Natural killer cell (primary cell): ENCODE measurements around the gene VASH2. TPM values are rescaled to one million over a fixed set of nuclear protein-coding genes. Genes with fewer than 3 reads are reported as not detected.
A peak's percentile ranks its signal among the peaks of the same experiment; 100 is the strongest.

Experiments used
- ATAC-seq, 3 donors: fragments of 150-1000 bp in 2 of 3; fragments of 200-7000 bp in 1 of 3; cut with Tn5 transposase; 1 replicate in 1 of 3; 2 replicates in 2 of 3; pipeline ENCODE4 v1.10.0; 2021; ENCODE audit warnings: mild to moderate bottlenecking in 2 of 3, moderate library complexity in 2 of 3
- DNase-seq, 2 donors: peaks; one replicate each; pipeline versions ENCODE4 v3.0.0 to v3.0.0-alpha.2; 2013 to 2021; ENCODE audit warnings: mixed read lengths in 1 of 2
- H3K27ac ChIP-seq: one replicate; pipeline ENCODE4 v1.5.1; 2013; ENCODE audit warnings: mild to moderate bottlenecking, low read length
- H3K27me3 ChIP-seq: one replicate; pipeline ENCODE4 v1.6.1; 2013; ENCODE audit warnings: low read length; ENCODE audit not compliant: control insufficient read depth, insufficient read depth
- H3K36me3 ChIP-seq: one replicate; pipeline ENCODE4 v1.6.1; 2013; ENCODE audit warnings: low read length; ENCODE audit not compliant: control insufficient read depth, insufficient read depth
- H3K4me1 ChIP-seq: one replicate; pipeline ENCODE4 v1.6.1; 2013; ENCODE audit warnings: low read length; ENCODE audit not compliant: control insufficient read depth, insufficient read depth
- H3K4me3 ChIP-seq: one replicate; pipeline ENCODE4 v1.5.1; 2013; ENCODE audit warnings: low read length
- H3K9me3 ChIP-seq: one replicate; pipeline ENCODE4 v1.6.1; 2013; ENCODE audit warnings: low read length; ENCODE audit not compliant: control insufficient read depth, insufficient read depth
- H3K27ac Mint-ChIP-seq, 2 donors: one replicate each; pipeline ENCODE4 v1.8.0; 2022; ENCODE audit warnings: mild to moderate bottlenecking in 2 of 2, mixed read lengths in 2 of 2, moderate library complexity in 1 of 2
- H3K27me3 Mint-ChIP-seq, 2 donors: one replicate each; pipeline ENCODE4 v1.8.0; 2022; ENCODE audit warnings: low read depth in 2 of 2, mixed read lengths in 2 of 2
- H3K36me3 Mint-ChIP-seq: one replicate; pipeline ENCODE4 v1.8.0; 2022; ENCODE audit warnings: mixed read lengths
- H3K4me1 Mint-ChIP-seq, 2 donors: one replicate each; pipeline ENCODE4 v1.8.0; 2022; ENCODE audit warnings: mixed read lengths in 2 of 2
- H3K4me3 Mint-ChIP-seq: one replicate; pipeline ENCODE4 v1.8.0; 2022; ENCODE audit warnings: mild to moderate bottlenecking, moderate library complexity, mixed read lengths
- H3K9me3 Mint-ChIP-seq, 2 donors: one replicate each; pipeline ENCODE4 v1.8.0; 2022; ENCODE audit warnings: mixed read lengths in 2 of 2
- WGBS: methylation state at CpG from one replicate; pipeline ENCODE4 v1.1.7; 2013; ENCODE audit warnings: missing lambda C conversion rate; ENCODE audit not compliant: insufficient coverage; 5-methylcytosine and 5-hydroxymethylcytosine counted together
- intact Hi-C: fragments of 100-400 bp; cut with micrococcal nuclease; formaldehyde crosslinking; loops from one replicate; pipeline ENCODE4 v1.14.2; 2022
- total RNA-seq, 4 donors: library from RNA; stranded (reverse); fragments of 120-200 nt in 1 of 4; gene quantifications; one replicate each; pipeline versions ENCODE4 v1.2.3 to v1.2.4, GENCODE V29; 2013 to 2022
- TF ChIP-seq, protein P1 (sequence below): fragments of 200-600 bp; IDR thresholded peaks from one replicate; pipeline ENCODE4 v1.8.0; 2022; ENCODE audit warnings: antibody characterized with exemption

The VASH2 gene
- total RNA-seq, 3 donors from 2014 or later (not counting 1 experiment from before 2014, with no cell fraction given), result not detected

DNA sequence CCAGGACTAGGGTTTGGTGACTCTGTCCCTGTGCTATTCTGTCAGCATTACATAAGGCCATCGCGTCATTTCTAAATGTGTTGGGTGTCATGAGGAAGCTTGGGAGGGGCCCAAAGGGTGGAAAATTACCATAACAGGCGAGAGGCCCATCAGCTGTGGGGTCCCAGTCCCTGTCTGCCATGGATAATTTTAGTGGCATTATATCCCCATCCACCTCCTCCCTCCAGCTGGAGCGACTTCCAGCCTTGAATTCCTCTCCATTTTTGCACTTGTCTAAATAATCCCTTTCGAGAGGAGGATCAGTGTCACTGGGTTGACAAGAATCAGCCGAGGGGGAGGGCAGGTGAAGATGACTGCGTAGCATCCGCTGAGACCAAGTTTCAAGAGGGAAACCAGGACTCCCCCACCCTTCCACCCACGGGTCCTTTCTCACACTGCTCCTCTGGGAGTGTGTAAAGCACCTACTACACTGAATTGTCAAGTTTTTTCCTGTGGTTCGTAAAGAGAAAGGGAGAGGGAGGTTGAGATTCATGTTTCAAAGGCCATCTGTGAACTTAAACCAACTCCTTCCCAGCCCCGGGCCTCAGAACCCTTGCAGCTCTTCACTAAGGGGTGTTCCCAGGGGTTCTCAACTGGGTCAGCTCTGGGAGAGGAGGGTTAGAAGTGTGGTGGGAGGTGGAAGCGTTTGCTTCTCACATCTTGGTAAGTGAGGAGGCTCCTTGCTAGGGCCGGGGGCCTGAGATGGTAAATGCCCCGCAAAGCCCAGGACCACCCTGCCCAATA lies 29.2 kb downstream of the VASH2 start:
- no peak overlapping the region for H3K4me3 ChIP-seq
- H3K4me1 Mint-ChIP-seq, result peaks cover 6 to 7% of the 10 kb centered on the region in 2 donors
- no peak overlapping the region for H3K27ac ChIP-seq
- ATAC-seq (no peak), DNase-seq (peak in 1 of 2 donors; percentile 20)
- H3K27me3 ChIP-seq, result no peaks in the 10 kb centered on the region
- no peak overlapping the region for H3K27ac Mint-ChIP-seq
- no peaks in the 10 kb centered on the region for H3K4me1 ChIP-seq
- no peaks in the 10 kb centered on the region for H3K9me3 Mint-ChIP-seq
- TF ChIP-seq, protein P1, sequence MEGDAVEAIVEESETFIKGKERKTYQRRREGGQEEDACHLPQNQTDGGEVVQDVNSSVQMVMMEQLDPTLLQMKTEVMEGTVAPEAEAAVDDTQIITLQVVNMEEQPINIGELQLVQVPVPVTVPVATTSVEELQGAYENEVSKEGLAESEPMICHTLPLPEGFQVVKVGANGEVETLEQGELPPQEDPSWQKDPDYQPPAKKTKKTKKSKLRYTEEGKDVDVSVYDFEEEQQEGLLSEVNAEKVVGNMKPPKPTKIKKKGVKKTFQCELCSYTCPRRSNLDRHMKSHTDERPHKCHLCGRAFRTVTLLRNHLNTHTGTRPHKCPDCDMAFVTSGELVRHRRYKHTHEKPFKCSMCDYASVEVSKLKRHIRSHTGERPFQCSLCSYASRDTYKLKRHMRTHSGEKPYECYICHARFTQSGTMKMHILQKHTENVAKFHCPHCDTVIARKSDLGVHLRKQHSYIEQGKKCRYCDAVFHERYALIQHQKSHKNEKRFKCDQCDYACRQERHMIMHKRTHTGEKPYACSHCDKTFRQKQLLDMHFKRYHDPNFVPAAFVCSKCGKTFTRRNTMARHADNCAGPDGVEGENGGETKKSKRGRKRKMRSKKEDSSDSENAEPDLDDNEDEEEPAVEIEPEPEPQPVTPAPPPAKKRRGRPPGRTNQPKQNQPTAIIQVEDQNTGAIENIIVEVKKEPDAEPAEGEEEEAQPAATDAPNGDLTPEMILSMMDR, result no peak
- no peaks in the 10 kb centered on the region for H3K27me3 Mint-ChIP-seq
- no peaks in the 10 kb centered on the region for H3K36me3 Mint-ChIP-seq
- no peaks in the 10 kb centered on the region for H3K9me3 ChIP-seq
- no peak overlapping the region for H3K4me3 Mint-ChIP-seq
- WGBS, result 86% methylated on average over 11 of the region's 14 CpGs
- intact Hi-C loops, result no loop called here
- H3K36me3 ChIP-seq, result no peaks in the 10 kb centered on the region

DNA sequence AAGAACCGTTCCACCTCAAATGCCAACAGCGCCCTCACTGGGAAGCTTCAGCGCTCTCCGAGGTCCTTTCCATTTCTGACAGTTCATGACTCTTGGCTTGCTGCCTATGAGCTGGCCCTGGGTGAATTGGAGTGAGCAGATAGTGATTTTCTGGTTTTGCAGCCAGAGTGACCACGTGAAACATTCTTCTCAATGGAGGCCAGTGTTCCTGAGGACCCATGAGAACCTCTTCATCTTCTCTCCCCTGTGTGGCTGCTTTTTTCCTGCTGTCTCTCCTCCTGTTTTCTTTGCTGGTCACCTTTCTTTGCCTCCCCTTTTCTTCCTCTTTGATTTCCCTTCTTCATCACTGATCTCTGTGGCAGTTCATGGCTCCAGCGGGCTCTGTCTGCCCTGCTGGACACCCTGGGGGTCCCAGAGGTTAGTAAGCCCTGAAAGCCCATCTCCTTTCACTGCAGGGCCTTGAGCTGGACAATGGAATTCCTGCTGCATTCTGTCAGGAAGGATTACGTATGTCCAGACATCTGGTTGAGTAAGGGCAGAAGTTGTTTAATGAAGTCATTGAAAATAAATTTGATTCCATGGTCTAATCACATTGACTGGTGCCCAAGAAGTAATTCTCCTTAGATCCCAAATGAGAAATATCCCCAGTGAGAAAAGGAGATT lies 29.9 kb downstream of the VASH2 start:
- no peak for ATAC-seq
- no peak overlapping the region for H3K27ac ChIP-seq
- Mint-ChIP-seq H3K27ac (no peak overlapping the region), H3K36me3 (no peaks in the 10 kb centered on the region), H3K27me3 (no peaks in the 10 kb centered on the region), H3K4me3 (no peak overlapping the region), H3K9me3 (no peaks in the 10 kb centered on the region), H3K4me1 (peaks cover 6 to 7% of the 10 kb centered on the region in 2 donors)
- H3K36me3 ChIP-seq, result no peaks in the 10 kb centered on the region
- TF ChIP-seq, protein P1, result no peak
- no peaks in the 10 kb centered on the region for H3K4me1 ChIP-seq
- no peaks in the 10 kb centered on the region for H3K27me3 ChIP-seq
- no peaks in the 10 kb centered on the region for H3K9me3 ChIP-seq
- H3K4me3 ChIP-seq, result no peak overlapping the region
- DNase-seq, result no peak
- 86% methylated on average over 7 of the region's 7 CpGs for WGBS
- intact Hi-C loops, result no loop called here

DNA sequence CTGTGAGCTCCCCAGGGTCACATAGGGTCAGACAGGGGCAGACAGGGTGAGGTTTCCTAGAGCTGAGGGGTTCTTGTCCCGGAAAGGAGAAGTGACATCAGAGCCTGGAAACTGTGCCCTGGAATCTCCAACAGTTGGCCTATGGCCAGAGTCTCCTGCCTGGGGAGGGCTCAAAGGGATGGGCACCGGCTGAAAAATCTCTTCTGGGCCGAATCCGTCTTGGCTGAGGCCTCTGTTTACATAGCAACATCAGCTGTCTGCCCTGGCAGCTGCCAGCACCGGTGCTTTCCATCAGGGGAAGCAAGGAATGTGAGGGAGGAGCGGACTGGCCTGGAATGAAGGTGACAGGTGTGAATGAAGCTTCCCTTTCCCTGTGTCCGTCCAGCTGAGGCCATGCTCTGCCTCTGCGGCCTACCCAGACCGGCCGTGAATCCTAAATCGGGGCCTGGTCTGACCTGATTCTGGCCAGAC lies 30.7 kb downstream of the VASH2 start:
- DNase-seq (no peak), ATAC-seq (no peak)
- Histone ChIP-seq H3K9me3 (no peaks in the 10 kb centered on the region), H3K4me3 (no peak overlapping the region), H3K36me3 (no peaks in the 10 kb centered on the region), H3K27me3 (no peaks in the 10 kb centered on the region), H3K27ac (no peak overlapping the region), H3K4me1 (no peaks in the 10 kb centered on the region)
- Mint-ChIP-seq H3K4me1 (peaks cover 6 to 7% of the 10 kb centered on the region in 2 donors), H3K36me3 (no peaks in the 10 kb centered on the region), H3K4me3 (no peak overlapping the region), H3K27ac (no peak overlapping the region), H3K9me3 (no peaks in the 10 kb centered on the region), H3K27me3 (no peaks in the 10 kb centered on the region)
- TF ChIP-seq, protein P1, result no peak
- 92% methylated on average over 11 of the region's 11 CpGs for WGBS
- intact Hi-C loops, result no loop called here
